ENCODE measurements around the gene RAF1.

DNA sequence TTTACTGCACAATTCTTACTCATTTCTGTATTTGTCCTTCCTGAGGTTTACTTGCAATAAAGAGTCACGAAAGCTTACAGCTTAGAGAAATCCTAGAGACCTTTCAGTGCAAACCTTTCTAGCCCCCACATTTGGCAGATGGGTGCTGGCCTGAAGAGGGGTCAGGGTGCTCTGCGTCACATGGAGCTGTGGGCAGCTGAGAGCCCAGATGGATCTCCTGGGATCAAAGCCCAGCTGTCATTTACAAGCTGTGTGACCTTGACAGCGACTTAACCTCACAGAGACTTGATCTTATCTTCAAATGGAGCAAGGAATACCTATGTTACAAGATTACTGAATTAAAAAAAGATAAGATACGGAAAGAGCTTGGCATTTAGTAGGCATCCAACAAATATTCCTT lies 24.0 kb upstream of the RAF1 start:
- TF ChIP-seq POLR2A (IDR thresholded peaks at IDR 0.05; ENCODE audit: low read depth, low read length) (no peak), POLR2AphosphoS5 (IDR thresholded peaks at IDR 0.05; ENCODE audit: low read depth, low read length) (no peak), TAF1 (IDR thresholded peaks at IDR 0.05; ENCODE audit: low read depth, low read length) (no peak), SPI1 (IDR thresholded peaks at IDR 0.05; ENCODE audit: low read depth, low read length) (no peak), POU2F2 (IDR thresholded peaks at IDR 0.05; ENCODE audit: low read depth, low read length) (no peak), PAX5 (IDR thresholded peaks at IDR 0.05; ENCODE audit: insufficient read depth, low read length, severe bottlenecking) (no peak)

Data from GM12891 (cell line).